Keratinocyte (primary cell): ENCODE data around the gene SELENOP. TPM values are rescaled to one million over a fixed set of nuclear protein-coding genes. Genes with fewer than 3 reads are reported as not detected.

Experiments used
- DNase-seq: peaks from one replicate; pipeline ENCODE4 v3.0.0-alpha.2; 2011; ENCODE audit warnings: low read depth, missing footprints, low spot score
- FAIRE-seq: peaks from 2 replicates; lab custom pipeline; 2011; peaks lifted over from hg19 to GRCh38; lab: Jason Lieb, UNC
- H2AFZ ChIP-seq: 2 replicates; pipeline ENCODE4 v1.6.0; 2012; ENCODE audit warnings: low read length, control low read depth, inconsistent platforms; ENCODE audit not compliant: control insufficient read depth
- H3K27ac ChIP-seq: 2 replicates; pipeline ENCODE4 v1.5.1; 2011; ENCODE audit warnings: low read length; ENCODE audit not compliant: control insufficient read depth, insufficient read depth
- H3K27me3 ChIP-seq: 3 replicates; pipeline ENCODE4 v1.6.0; 2011; ENCODE audit warnings: low read length; ENCODE audit not compliant: control insufficient read depth, insufficient read depth; ENCODE audit errors: extremely low read depth
- H3K36me3 ChIP-seq, 2 experiments: 2 replicates in 1 of 2; 3 replicates in 1 of 2; pipeline ENCODE4 v1.5.1; 2011; ENCODE audit warnings: low read length in 2 of 2, mild to moderate bottlenecking in 1 of 2; ENCODE audit not compliant: control insufficient read depth in 2 of 2, insufficient read depth in 2 of 2; ENCODE audit errors: extremely low read depth in 1 of 2
- H3K4me1 ChIP-seq: 3 replicates; pipeline ENCODE4 v1.5.1; 2011; ENCODE audit warnings: low read length; ENCODE audit not compliant: control insufficient read depth, insufficient read depth; ENCODE audit errors: extremely low read depth
- H3K4me2 ChIP-seq: 3 replicates; pipeline ENCODE4 v1.6.0; 2011; ENCODE audit warnings: low read depth, low read length; ENCODE audit not compliant: control insufficient read depth, insufficient read depth; ENCODE audit errors: extremely low read depth
- H3K4me3 ChIP-seq, 3 experiments: fragments of 200-600 bp in 1 of 3; sonication (generic) in 1 of 3; 2 replicates in 2 of 3; 3 replicates in 1 of 3; pipeline ENCODE4 v1.5.1; 2011 to 2016; ENCODE audit warnings: low read length in 3 of 3, mild to moderate bottlenecking in 3 of 3, control low read depth in 2 of 3, inconsistent platforms in 1 of 3, low read depth in 1 of 3, mixed read lengths in 1 of 3, mixed run types in 1 of 3, moderate library complexity in 1 of 3; ENCODE audit not compliant: control insufficient read depth in 2 of 3, insufficient read depth in 2 of 3; ENCODE audit errors: extremely low read depth in 1 of 3
- H3K79me2 ChIP-seq: 2 replicates; pipeline ENCODE4 v1.6.0; 2012; ENCODE audit warnings: low read length; ENCODE audit not compliant: control insufficient read depth, insufficient read depth
- H3K9ac ChIP-seq: 3 replicates; pipeline ENCODE4 v1.6.0; 2011; ENCODE audit warnings: low read length; ENCODE audit not compliant: control insufficient read depth, insufficient read depth; ENCODE audit errors: extremely low read depth
- H3K9me1 ChIP-seq: 3 replicates; pipeline ENCODE4 v1.6.0; 2011; ENCODE audit warnings: low read length; ENCODE audit not compliant: control insufficient read depth, insufficient read depth; ENCODE audit errors: extremely low read depth
- H3K9me3 ChIP-seq: 2 replicates; pipeline ENCODE4 v1.5.1; 2012; ENCODE audit warnings: low read depth, low read length; ENCODE audit not compliant: control insufficient read depth
- H4K20me1 ChIP-seq: 3 replicates; pipeline ENCODE4 v1.6.0; 2011; ENCODE audit warnings: low read length; ENCODE audit not compliant: control insufficient read depth, insufficient read depth; ENCODE audit errors: extremely low read depth
- EZH2 ChIP-seq: IDR thresholded peaks from one replicate; pipeline ENCODE4 v1.6.1; 2012; ENCODE audit warnings: inconsistent platforms, mild to moderate bottlenecking, low read length, moderate library complexity
- dilution Hi-C: fragments of 300-500 bp; cut with MboI; formaldehyde crosslinking; loops from one replicate; pipeline ENCODE4 v1.7.0; 2020; ENCODE audit warnings: low sequenced_read_pairs; ENCODE audit not compliant: extremely low pct_ligation_motif_present
- polyA plus RNA-seq, 5 experiments: library from polyadenylated mRNA; depleted of rRNA in 3 of 5; stranded (reverse) in 3 of 5; stranded (forward) in 1 of 5; unstranded in 1 of 5; fragments of >200 nt; gene quantifications; 1 replicate in 1 of 5; 2 replicates in 3 of 5; 3 replicates in 1 of 5; pipeline versions ENCODE4 v1.2.1 to v1.2.3, GENCODE V29; 2011 to 2012; ENCODE audit warnings: missing spikeins in 2 of 5, low read depth in 1 of 5, low replicate concordance in 1 of 5
- TF ChIP-seq, protein P1 (sequence below), 3 experiments: IDR thresholded peaks in 1 of 3; conservative IDR thresholded peaks in 1 of 3; optimal IDR thresholded peaks in 1 of 3; 2 replicates in 2 of 3; 3 replicates in 1 of 3; pipeline versions ENCODE3 to v1.5.1; 2011; ENCODE audit warnings: low read length in 3 of 3, mild to moderate bottlenecking in 3 of 3, moderate library complexity in 2 of 3, control low read depth in 1 of 3, inconsistent platforms in 1 of 3; ENCODE audit not compliant: insufficient read depth in 2 of 3; ENCODE audit errors: extremely low read depth in 1 of 3

The SELENOP gene
- polyA plus RNA-seq, 1 donor (not counting 4 experiments of a cell fraction or from before 2014, with no cell fraction given), result 10.4 TPM

DNA sequence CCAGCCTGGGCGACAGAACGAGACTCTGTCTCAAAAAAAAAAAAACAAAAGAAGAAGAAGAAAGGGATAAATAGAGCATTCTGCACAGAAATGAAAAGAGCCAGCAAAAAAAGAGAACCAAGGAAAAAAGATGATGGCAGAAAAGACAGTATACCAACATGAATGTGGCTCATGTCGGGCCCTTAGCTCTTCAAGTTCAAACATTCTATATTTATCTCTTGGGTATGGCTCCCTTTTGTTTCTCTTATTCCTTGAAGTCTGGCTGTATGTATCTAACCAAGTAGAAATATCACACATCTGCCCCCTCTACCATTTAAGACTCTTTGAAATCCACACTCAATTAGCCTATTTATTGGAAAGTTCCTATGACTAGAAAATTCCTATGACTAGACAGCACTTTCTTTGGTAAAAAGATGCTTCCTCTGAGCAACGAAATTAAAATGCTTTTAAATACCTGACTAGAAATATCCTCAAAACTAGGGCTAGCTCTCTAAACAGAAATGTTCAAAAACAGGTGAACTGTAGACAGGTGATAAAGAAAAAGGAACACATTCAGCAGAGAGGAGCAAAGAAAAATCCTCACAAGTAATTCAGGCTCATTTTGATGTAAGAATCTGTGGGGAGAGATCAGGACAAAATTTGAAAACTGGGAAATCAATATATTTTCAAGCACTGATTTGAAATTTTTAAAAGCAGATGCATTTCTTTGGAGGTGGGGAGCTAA is 2.6 kb downstream of the SELENOP start:
- DNase-seq, result no peak
- TF ChIP-seq, protein P1, sequence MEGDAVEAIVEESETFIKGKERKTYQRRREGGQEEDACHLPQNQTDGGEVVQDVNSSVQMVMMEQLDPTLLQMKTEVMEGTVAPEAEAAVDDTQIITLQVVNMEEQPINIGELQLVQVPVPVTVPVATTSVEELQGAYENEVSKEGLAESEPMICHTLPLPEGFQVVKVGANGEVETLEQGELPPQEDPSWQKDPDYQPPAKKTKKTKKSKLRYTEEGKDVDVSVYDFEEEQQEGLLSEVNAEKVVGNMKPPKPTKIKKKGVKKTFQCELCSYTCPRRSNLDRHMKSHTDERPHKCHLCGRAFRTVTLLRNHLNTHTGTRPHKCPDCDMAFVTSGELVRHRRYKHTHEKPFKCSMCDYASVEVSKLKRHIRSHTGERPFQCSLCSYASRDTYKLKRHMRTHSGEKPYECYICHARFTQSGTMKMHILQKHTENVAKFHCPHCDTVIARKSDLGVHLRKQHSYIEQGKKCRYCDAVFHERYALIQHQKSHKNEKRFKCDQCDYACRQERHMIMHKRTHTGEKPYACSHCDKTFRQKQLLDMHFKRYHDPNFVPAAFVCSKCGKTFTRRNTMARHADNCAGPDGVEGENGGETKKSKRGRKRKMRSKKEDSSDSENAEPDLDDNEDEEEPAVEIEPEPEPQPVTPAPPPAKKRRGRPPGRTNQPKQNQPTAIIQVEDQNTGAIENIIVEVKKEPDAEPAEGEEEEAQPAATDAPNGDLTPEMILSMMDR (optimal IDR thresholded peaks at IDR 0.05 in 1 of 3, IDR thresholded peaks at IDR 0.05 in 1 of 3, conservative IDR thresholded peaks at IDR 0.05 in 1 of 3; ENCODE audit: extremely low read depth in 1 of 3, insufficient read depth in 2 of 3, low read length in 3 of 3), result no peak
- TF ChIP-seq EZH2, result no peak
- Histone ChIP-seq H3K27me3 (no peaks in the 10 kb centered on the region), H4K20me1 (no peaks in the 10 kb centered on the region), H3K27ac (no peak overlapping the region), H3K9ac (no peak overlapping the region), H3K79me2 (no peaks in the 10 kb centered on the region), H3K9me1 (no peaks in the 10 kb centered on the region), H3K4me2 (no peak overlapping the region), H3K36me3 (no peaks in the 10 kb centered on the region), H3K4me3 (no peak overlapping the region), H3K4me1 (peaks cover 3% of the 10 kb centered on the region), H2AFZ (no peak overlapping the region), H3K9me3 (no peaks in the 10 kb centered on the region)
- dilution Hi-C loops, result no loop called here
- no peak for FAIRE-seq

- H3K9me3 ChIP-seq, result no peaks in the 10 kb centered on the region
- no peak overlapping the region for H2AFZ ChIP-seq
- H3K9me1 ChIP-seq, result no peaks in the 10 kb centered on the region
- H3K27ac ChIP-seq, result no peak overlapping the region
- no peaks in the 10 kb centered on the region for H3K27me3 ChIP-seq
- TF ChIP-seq, protein P1 (optimal IDR thresholded peaks at IDR 0.05 in 1 of 3, IDR thresholded peaks at IDR 0.05 in 1 of 3, conservative IDR thresholded peaks at IDR 0.05 in 1 of 3; ENCODE audit: extremely low read depth in 1 of 3, insufficient read depth in 2 of 3, low read length in 3 of 3), result no peak
- TF ChIP-seq EZH2, result no peak
- H4K20me1 ChIP-seq, result no peaks in the 10 kb centered on the region
- no peak overlapping the region for H3K4me3 ChIP-seq
- no peaks in the 10 kb centered on the region for H3K4me1 ChIP-seq
- H3K4me2 ChIP-seq, result no peak overlapping the region
- DNase-seq, result no peak
- no peaks in the 10 kb centered on the region for H3K36me3 ChIP-seq
- no peaks in the 10 kb centered on the region for H3K79me2 ChIP-seq
- dilution Hi-C loops, result no loop called here
- no peak overlapping the region for H3K9ac ChIP-seq
- FAIRE-seq, result no peak
Measured at GRCh38 chr5:42807722-42808447, 3.8 kb downstream of the SELENOP start.
